Astrocyte (in vitro differentiated cells and primary cell): ENCODE results near the gene UCHL5. TPM values are rescaled to one million over a fixed set of nuclear protein-coding genes. Genes with fewer than 3 reads are reported as not detected.
A peak's percentile ranks its signal among the peaks of the same experiment; 100 is the strongest.

Experiments
- DNase-seq: peaks from one replicate; pipeline ENCODE4 v3.0.0-alpha.2; 2010; ENCODE audit warnings: low read depth
- FAIRE-seq: peaks from 2 replicates; lab custom pipeline; 2011; peaks lifted over from hg19 to GRCh38; lab: Jason Lieb, UNC
- H2AFZ ChIP-seq: 2 replicates; pipeline ENCODE4 v1.6.0; 2012; ENCODE audit warnings: low read depth, low read length, inconsistent platforms
- H3K27ac ChIP-seq: 2 replicates; pipeline ENCODE4 v1.5.1; 2011; ENCODE audit warnings: low read depth, low read length, inconsistent platforms
- H3K27me3 ChIP-seq: 2 replicates; pipeline ENCODE4 v1.6.0; 2011; ENCODE audit warnings: low read length, inconsistent platforms; ENCODE audit not compliant: insufficient read depth
- H3K36me3 ChIP-seq: 2 replicates; pipeline ENCODE4 v1.5.1; 2011; ENCODE audit warnings: low read length, inconsistent platforms; ENCODE audit not compliant: insufficient read depth
- H3K4me1 ChIP-seq: 2 replicates; pipeline ENCODE4 v1.5.1; 2011; ENCODE audit warnings: low read length, inconsistent platforms; ENCODE audit not compliant: insufficient read depth
- H3K4me2 ChIP-seq: 2 replicates; pipeline ENCODE4 v1.6.0; 2012; ENCODE audit warnings: low read length, inconsistent platforms
- H3K4me3 ChIP-seq: 2 replicates; pipeline ENCODE4 v1.5.1; 2011; ENCODE audit warnings: low read depth, mild to moderate bottlenecking, low read length, inconsistent platforms; ENCODE audit not compliant: insufficient read depth
- H3K79me2 ChIP-seq: 2 replicates; pipeline ENCODE4 v1.6.0; 2012; ENCODE audit warnings: mild to moderate bottlenecking, low read length, inconsistent platforms; ENCODE audit not compliant: insufficient read depth
- H3K9ac ChIP-seq: 2 replicates; pipeline ENCODE4 v1.6.0; 2012; ENCODE audit warnings: mild to moderate bottlenecking, low read length, inconsistent platforms
- H3K9me3 ChIP-seq: 2 replicates; pipeline ENCODE4 v1.5.1; 2012; ENCODE audit warnings: low read depth, mild to moderate bottlenecking, low read length, inconsistent platforms; ENCODE audit not compliant: insufficient read depth
- H4K20me1 ChIP-seq: 2 replicates; pipeline ENCODE4 v1.6.0; 2012; ENCODE audit warnings: low read length, inconsistent platforms; ENCODE audit not compliant: insufficient read depth
- H3K27ac Mint-ChIP-seq: one replicate; pipeline ENCODE4 v1.8.0; 2021; ENCODE audit warnings: mild to moderate bottlenecking, mixed read lengths; ENCODE audit not compliant: unreplicated experiment
- H3K27me3 Mint-ChIP-seq: one replicate; pipeline ENCODE4 v1.8.0; 2021; ENCODE audit warnings: low read depth, mixed read lengths; ENCODE audit not compliant: unreplicated experiment
- H3K36me3 Mint-ChIP-seq: one replicate; pipeline ENCODE4 v1.8.0; 2021; ENCODE audit warnings: low read depth, mixed read lengths; ENCODE audit not compliant: unreplicated experiment
- H3K4me1 Mint-ChIP-seq: one replicate; pipeline ENCODE4 v1.8.0; 2021; ENCODE audit warnings: low read depth, mixed read lengths; ENCODE audit not compliant: unreplicated experiment
- H3K4me3 Mint-ChIP-seq: one replicate; pipeline ENCODE4 v1.8.0; 2021; ENCODE audit warnings: mild to moderate bottlenecking, moderate library complexity, mixed read lengths; ENCODE audit not compliant: unreplicated experiment
- H3K9me3 Mint-ChIP-seq: one replicate; pipeline ENCODE4 v1.8.0; 2021; ENCODE audit warnings: mild to moderate bottlenecking, mixed read lengths; ENCODE audit not compliant: unreplicated experiment
- EZH2 ChIP-seq: IDR thresholded peaks from 2 replicates; pipeline ENCODE4 v1.6.1; 2012; ENCODE audit warnings: mild to moderate bottlenecking, low read length, inconsistent platforms; ENCODE audit not compliant: insufficient read depth
- total RNA-seq: library from RNA; stranded (reverse); gene quantifications from 2 replicates; pipeline ENCODE4 v1.2.1, GENCODE V29; 2021
- TF ChIP-seq, protein P1 (sequence below): IDR thresholded peaks from 2 replicates; pipeline ENCODE4 v1.5.1; 2011; ENCODE audit warnings: low read depth, mild to moderate bottlenecking, inconsistent platforms, low read length, moderate library complexity; ENCODE audit not compliant: insufficient read depth

UCHL5 gene
- total RNA-seq, 1 donor from 2014 or later, result 33.3 TPM

DNA sequence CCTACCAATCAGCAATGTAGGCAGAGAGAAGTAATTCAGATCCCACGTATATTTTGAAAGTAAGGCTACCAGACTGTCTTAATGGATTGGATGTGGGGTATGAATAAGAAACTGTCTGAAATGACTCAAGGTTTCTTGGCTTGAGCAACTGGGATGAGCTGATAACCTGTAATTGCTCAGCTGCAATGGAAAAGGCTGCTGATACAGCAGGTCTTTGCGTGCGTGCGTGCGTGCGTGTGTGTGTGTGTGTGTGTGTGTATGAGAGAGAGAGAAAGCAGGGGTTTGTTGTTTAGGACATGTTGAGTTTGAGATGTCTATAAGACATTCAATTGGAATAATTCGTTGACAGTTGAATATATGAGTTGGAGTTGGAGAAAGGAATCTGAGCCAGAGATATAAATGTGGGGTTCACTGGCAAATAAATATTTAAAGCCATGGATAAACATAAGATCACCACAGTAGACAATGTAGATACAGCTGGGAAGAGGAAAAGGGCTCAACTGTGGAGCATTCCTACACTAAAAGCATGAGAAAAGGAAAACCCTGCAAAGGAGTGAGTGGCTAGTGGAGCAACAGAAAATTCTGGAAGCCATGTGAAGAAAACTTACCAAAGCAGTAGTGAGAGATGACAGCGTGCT is 72.9 kb downstream of the UCHL5 start:
- Histone ChIP-seq H3K79me2 (no peaks in the 10 kb centered on the region), H4K20me1 (no peaks in the 10 kb centered on the region), H3K4me1 (no peaks in the 10 kb centered on the region), H3K27ac (no peak overlapping the region), H2AFZ (no peak overlapping the region), H3K9me3 (no peaks in the 10 kb centered on the region), H3K36me3 (no peaks in the 10 kb centered on the region), H3K27me3 (no peaks in the 10 kb centered on the region), H3K4me3 (no peak overlapping the region), H3K4me2 (no peak overlapping the region), H3K9ac (no peak overlapping the region)
- H3K27me3 Mint-ChIP-seq, result no peaks in the 10 kb centered on the region
- DNase-seq (peak; percentile 71), FAIRE-seq (no peak)
- TF ChIP-seq, protein P1, sequence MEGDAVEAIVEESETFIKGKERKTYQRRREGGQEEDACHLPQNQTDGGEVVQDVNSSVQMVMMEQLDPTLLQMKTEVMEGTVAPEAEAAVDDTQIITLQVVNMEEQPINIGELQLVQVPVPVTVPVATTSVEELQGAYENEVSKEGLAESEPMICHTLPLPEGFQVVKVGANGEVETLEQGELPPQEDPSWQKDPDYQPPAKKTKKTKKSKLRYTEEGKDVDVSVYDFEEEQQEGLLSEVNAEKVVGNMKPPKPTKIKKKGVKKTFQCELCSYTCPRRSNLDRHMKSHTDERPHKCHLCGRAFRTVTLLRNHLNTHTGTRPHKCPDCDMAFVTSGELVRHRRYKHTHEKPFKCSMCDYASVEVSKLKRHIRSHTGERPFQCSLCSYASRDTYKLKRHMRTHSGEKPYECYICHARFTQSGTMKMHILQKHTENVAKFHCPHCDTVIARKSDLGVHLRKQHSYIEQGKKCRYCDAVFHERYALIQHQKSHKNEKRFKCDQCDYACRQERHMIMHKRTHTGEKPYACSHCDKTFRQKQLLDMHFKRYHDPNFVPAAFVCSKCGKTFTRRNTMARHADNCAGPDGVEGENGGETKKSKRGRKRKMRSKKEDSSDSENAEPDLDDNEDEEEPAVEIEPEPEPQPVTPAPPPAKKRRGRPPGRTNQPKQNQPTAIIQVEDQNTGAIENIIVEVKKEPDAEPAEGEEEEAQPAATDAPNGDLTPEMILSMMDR, result no peak
- no peak for TF ChIP-seq EZH2
- H3K4me1 Mint-ChIP-seq, result peaks cover 2% of the 10 kb centered on the region
- no peaks in the 10 kb centered on the region for H3K9me3 Mint-ChIP-seq
- no peak overlapping the region for H3K27ac Mint-ChIP-seq
- no peaks in the 10 kb centered on the region for H3K36me3 Mint-ChIP-seq
- no peak overlapping the region for H3K4me3 Mint-ChIP-seq

DNA sequence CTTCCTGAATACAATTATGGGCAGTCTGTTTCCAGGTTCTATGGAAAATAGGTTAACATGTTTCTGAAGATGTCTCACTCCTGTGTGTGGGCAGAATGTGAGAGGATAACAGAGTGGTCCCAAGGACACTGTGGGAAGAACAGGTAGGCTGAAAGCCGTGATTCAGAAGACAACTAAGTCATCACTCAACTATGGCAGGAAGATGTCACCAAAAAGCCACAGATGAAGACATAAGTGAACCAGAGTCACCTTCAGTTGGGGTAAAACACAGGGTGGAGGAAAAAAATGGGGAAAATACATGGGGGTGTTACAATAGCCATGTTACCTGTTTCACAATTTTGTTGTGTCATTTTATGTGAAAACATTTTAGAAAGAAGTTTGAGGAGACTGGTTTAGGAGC is 75.1 kb downstream of the UCHL5 start:
- no peak for TF ChIP-seq EZH2
- TF ChIP-seq, protein P1, result no peak
- no peaks in the 10 kb centered on the region for H3K79me2 ChIP-seq
- no peaks in the 10 kb centered on the region for H3K27me3 Mint-ChIP-seq
- H3K27me3 ChIP-seq, result no peaks in the 10 kb centered on the region
- H2AFZ ChIP-seq, result no peak overlapping the region
- DNase-seq, result no peak
- H3K36me3 Mint-ChIP-seq, result no peaks in the 10 kb centered on the region
- no peaks in the 10 kb centered on the region for H3K36me3 ChIP-seq
- no peaks in the 10 kb centered on the region for H4K20me1 ChIP-seq
- no peak overlapping the region for H3K4me2 ChIP-seq
- H3K4me3 Mint-ChIP-seq, result no peak overlapping the region
- no peak overlapping the region for H3K27ac ChIP-seq
- no peak overlapping the region for H3K4me3 ChIP-seq
- H3K9me3 Mint-ChIP-seq, result no peaks in the 10 kb centered on the region
- no peaks in the 10 kb centered on the region for H3K4me1 ChIP-seq
- peaks cover 2% of the 10 kb centered on the region for H3K4me1 Mint-ChIP-seq
- no peak overlapping the region for H3K9ac ChIP-seq
- no peaks in the 10 kb centered on the region for H3K9me3 ChIP-seq
- FAIRE-seq, result no peak
- H3K27ac Mint-ChIP-seq, result no peak overlapping the region

DNA sequence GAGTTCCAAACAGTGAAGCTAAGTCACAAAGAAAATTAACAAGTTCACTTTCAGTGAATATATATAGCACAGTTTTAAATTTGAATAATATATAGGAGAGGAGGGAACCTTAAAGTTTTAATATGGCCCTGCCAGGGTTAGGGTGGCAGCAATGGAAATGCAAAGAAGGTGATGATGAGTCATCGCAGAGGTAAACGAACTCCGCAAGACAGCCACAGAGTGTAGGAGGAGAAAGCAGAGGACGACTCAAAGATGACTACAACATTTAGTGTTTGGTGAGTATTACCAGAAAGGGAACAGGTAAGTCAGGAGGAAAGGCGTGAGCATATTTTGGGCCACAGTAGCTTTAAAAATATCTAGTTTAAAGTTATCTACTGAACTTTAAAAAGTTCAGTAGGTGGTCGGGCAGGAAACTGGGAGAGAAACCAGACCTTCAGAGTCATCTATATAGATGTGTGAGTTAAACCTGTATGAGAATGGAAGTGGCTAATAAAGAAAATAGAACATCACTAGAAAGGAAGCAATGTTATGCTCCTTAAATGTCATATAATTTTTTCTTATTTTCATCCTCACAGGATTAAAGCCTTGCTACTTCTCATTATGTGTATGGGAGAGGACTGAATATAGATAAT is 75.7 kb downstream of the UCHL5 start:
- DNase-seq, result no peak
- H3K27ac Mint-ChIP-seq, result no peak overlapping the region
- Histone ChIP-seq H3K4me2 (no peak overlapping the region), H3K36me3 (no peaks in the 10 kb centered on the region), H3K9me3 (no peaks in the 10 kb centered on the region), H3K27me3 (no peaks in the 10 kb centered on the region), H3K4me3 (no peak overlapping the region), H2AFZ (no peak overlapping the region), H3K4me1 (no peaks in the 10 kb centered on the region), H4K20me1 (no peaks in the 10 kb centered on the region), H3K79me2 (no peaks in the 10 kb centered on the region), H3K27ac (no peak overlapping the region), H3K9ac (no peak overlapping the region)
- no peaks in the 10 kb centered on the region for H3K36me3 Mint-ChIP-seq
- no peak for FAIRE-seq
- H3K4me1 Mint-ChIP-seq, result peaks cover 2% of the 10 kb centered on the region
- peaks cover 3% of the 10 kb centered on the region for H3K9me3 Mint-ChIP-seq
- no peak for TF ChIP-seq EZH2
- TF ChIP-seq, protein P1, result no peak
- no peak overlapping the region for H3K4me3 Mint-ChIP-seq
- no peaks in the 10 kb centered on the region for H3K27me3 Mint-ChIP-seq
